Measurements from ENCODE around the gene RAD51B. TPM values are rescaled to one million over a fixed set of nuclear protein-coding genes. Genes with fewer than 3 reads are reported as not detected.

Gene RAD51B
- total and polyA plus RNA-seq, 2 experiments from 2014 or later: 10.1 to 18.0 TPM

DNA sequence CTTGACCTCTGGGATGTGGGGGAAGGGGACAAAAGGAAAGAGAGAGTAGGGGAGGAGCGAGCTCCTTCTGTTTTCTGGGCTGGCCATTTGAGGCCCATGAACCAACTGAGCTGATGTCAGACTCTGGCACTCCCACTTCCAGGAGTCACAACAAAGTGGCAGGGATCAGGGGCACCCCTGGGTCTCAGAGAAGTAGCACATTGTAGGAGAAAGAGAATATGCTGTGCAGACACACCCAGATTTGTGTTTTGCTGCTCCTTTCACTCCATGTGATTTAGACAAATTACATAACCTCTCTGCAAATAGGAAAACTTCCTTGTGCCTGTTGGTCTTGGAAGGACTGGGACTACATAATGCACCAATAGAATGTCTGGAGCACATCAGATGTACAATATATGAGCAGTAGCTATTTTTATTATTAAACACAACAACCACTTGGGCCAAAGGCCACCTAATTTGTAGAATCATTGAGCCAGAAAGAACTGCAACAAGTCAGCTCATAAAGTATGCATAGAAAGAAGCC, 707.8 kb downstream of the RAD51B start:
- no peak overlapping the region for H2AFZ ChIP-seq
- no peaks in the 10 kb centered on the region for H3K9me2 ChIP-seq (replicated peaks; ENCODE audit: insufficient read depth)
- no peaks in the 10 kb centered on the region for H3K79me2 ChIP-seq
- no peaks in the 10 kb centered on the region for H4K20me1 ChIP-seq (ENCODE audit: insufficient read depth, poor library complexity, severe bottlenecking)
- no peak overlapping the region for H3K4me3 ChIP-seq
- peaks cover 13% of the 10 kb centered on the region for H3K4me1 ChIP-seq (ENCODE audit: insufficient read depth)
- H3K9me3 ChIP-seq (ENCODE audit: low read depth): peaks cover 13% of the 10 kb centered on the region
- DNase-seq (ENCODE audit: low spot score): no peak
- H3K36me3 ChIP-seq (replicated peaks; ENCODE audit: insufficient read depth, low read depth): no peaks in the 10 kb centered on the region
- TF ChIP-seq EZH2 (IDR thresholded peaks at IDR 0.05; ENCODE audit: borderline replicate concordance) (no peak), EZH2phosphoT487 (IDR thresholded peaks at IDR 0.05; ENCODE audit: low read depth, severe bottlenecking, unreplicated experiment) (no peak)
- TF ChIP-seq, protein P1, sequence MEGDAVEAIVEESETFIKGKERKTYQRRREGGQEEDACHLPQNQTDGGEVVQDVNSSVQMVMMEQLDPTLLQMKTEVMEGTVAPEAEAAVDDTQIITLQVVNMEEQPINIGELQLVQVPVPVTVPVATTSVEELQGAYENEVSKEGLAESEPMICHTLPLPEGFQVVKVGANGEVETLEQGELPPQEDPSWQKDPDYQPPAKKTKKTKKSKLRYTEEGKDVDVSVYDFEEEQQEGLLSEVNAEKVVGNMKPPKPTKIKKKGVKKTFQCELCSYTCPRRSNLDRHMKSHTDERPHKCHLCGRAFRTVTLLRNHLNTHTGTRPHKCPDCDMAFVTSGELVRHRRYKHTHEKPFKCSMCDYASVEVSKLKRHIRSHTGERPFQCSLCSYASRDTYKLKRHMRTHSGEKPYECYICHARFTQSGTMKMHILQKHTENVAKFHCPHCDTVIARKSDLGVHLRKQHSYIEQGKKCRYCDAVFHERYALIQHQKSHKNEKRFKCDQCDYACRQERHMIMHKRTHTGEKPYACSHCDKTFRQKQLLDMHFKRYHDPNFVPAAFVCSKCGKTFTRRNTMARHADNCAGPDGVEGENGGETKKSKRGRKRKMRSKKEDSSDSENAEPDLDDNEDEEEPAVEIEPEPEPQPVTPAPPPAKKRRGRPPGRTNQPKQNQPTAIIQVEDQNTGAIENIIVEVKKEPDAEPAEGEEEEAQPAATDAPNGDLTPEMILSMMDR (IDR thresholded peaks at IDR 0.05; ENCODE audit: poor library complexity): no peak
- peak overlapping the region; percentile 67 for H3K27ac ChIP-seq
- no peak overlapping the region for H3K4me2 ChIP-seq
- H3K27me3 ChIP-seq: no peaks in the 10 kb centered on the region
- WGBS (ENCODE audit: low lambda C conversion rate, missing lambda C conversion rate): 89% methylated on average over 1 of the region's 1 CpG

DNA sequence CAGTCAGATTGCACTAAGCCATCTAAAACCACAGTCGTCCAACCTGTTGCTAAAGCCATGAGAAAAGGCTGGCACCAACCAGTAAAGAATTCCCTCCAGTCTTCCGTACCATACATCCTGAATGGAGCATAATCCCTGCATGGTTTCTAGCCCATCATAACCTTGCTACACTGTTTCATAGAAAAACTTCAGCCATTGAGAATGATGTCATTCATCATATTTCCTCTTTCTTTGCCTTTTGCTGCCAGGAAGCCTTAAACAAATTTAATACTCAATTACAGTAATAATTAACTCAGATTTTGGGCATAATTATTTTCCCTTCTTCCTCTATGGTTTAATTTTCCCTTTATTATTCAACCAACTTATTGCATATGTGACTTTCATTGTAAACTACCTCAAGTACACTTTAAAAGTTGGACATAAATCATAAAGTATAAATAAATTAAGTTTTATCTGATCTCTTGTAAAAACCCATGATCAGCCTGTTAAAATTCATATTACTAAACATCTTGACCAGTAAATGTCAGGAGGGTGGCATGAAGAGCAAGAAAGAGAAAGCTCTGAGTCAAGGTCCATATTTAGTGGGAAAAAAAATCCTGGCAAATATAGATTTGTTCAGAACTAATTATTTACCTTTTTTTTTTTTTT, 708.6 kb downstream of the RAD51B start:
- H3K4me3 ChIP-seq: no peak overlapping the region
- H2AFZ ChIP-seq: no peak overlapping the region
- no peaks in the 10 kb centered on the region for H3K79me2 ChIP-seq
- H3K4me1 ChIP-seq (ENCODE audit: insufficient read depth): peaks cover 5% of the 10 kb centered on the region
- H3K9me2 ChIP-seq (replicated peaks; ENCODE audit: insufficient read depth): no peaks in the 10 kb centered on the region
- H4K20me1 ChIP-seq (ENCODE audit: insufficient read depth, poor library complexity, severe bottlenecking): no peaks in the 10 kb centered on the region
- DNase-seq (ENCODE audit: low spot score): no peak
- no peaks in the 10 kb centered on the region for H3K36me3 ChIP-seq (replicated peaks; ENCODE audit: insufficient read depth, low read depth)
- no peak overlapping the region for H3K4me2 ChIP-seq
- peaks cover 13% of the 10 kb centered on the region for H3K9me3 ChIP-seq (ENCODE audit: low read depth)
- 79% methylated on average over 2 of the region's 2 CpGs for WGBS (ENCODE audit: low lambda C conversion rate, missing lambda C conversion rate)
- H3K27me3 ChIP-seq: no peaks in the 10 kb centered on the region
- no peak overlapping the region for H3K27ac ChIP-seq
- TF ChIP-seq, protein P1 (IDR thresholded peaks at IDR 0.05; ENCODE audit: poor library complexity): no peak
- TF ChIP-seq EZH2 (IDR thresholded peaks at IDR 0.05; ENCODE audit: borderline replicate concordance) (no peak), EZH2phosphoT487 (IDR thresholded peaks at IDR 0.05; ENCODE audit: low read depth, severe bottlenecking, unreplicated experiment) (no peak)

DNA sequence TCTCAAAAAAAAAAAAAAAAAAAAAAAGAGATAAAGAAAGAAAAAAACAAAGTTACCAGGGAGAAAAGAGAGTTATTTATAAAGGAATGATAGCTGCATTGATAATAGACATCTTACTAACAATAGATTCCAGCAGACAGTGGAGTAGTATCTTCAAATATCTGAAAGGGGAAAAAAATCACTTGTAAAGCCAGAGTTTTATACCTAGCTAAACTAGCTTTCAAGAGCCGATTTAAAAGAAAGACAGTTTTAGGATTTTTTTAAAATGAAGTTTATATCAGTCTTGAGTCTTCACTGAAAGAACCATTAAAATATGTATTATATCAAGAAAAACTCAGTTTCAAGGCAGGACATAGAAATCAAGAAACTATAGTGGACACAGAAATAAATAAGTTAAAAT, 710.9 kb downstream of the RAD51B start:
- Histone ChIP-seq H3K27me3 (no peaks in the 10 kb centered on the region), H2AFZ (no peak overlapping the region), H3K79me2 (no peaks in the 10 kb centered on the region), H3K27ac (no peak overlapping the region), H4K20me1 (ENCODE audit: insufficient read depth, poor library complexity, severe bottlenecking) (no peaks in the 10 kb centered on the region), H3K9me3 (ENCODE audit: low read depth) (peaks cover 13% of the 10 kb centered on the region), H3K36me3 (replicated peaks; ENCODE audit: insufficient read depth, low read depth) (no peaks in the 10 kb centered on the region), H3K4me1 (ENCODE audit: insufficient read depth) (no peaks in the 10 kb centered on the region), H3K4me2 (no peak overlapping the region), H3K9me2 (replicated peaks; ENCODE audit: insufficient read depth) (no peaks in the 10 kb centered on the region), H3K4me3 (no peak overlapping the region)
- DNase-seq (ENCODE audit: low spot score): no peak
- WGBS (ENCODE audit: low lambda C conversion rate, missing lambda C conversion rate): 94% methylated on average over 1 of the region's 1 CpG
- TF ChIP-seq EZH2phosphoT487 (IDR thresholded peaks at IDR 0.05; ENCODE audit: low read depth, severe bottlenecking, unreplicated experiment): no peak
- TF ChIP-seq, protein P1 (IDR thresholded peaks at IDR 0.05; ENCODE audit: poor library complexity): no peak
- no peak for TF ChIP-seq EZH2 (IDR thresholded peaks at IDR 0.05; ENCODE audit: borderline replicate concordance)

Measured in hepatocyte (in vitro differentiated cells).